UCSD-AML1 (cell line): Measurements from ENCODE around the gene APH1B.
A peak's percentile ranks its signal among the peaks of the same experiment; 100 is the strongest.
"Not testable (repeated sequence)": the region's sequence is repeated elsewhere in the genome, so short reads cannot be mapped to it uniquely, and the experiment has no call there.

ENCODE experiments used
- DNase-seq: peaks from one replicate; lab custom pipeline; 2025; ENCODE audit not compliant: unreplicated experiment; lab: John Stamatoyannopoulos, UW

Gene APH1B

DNA sequence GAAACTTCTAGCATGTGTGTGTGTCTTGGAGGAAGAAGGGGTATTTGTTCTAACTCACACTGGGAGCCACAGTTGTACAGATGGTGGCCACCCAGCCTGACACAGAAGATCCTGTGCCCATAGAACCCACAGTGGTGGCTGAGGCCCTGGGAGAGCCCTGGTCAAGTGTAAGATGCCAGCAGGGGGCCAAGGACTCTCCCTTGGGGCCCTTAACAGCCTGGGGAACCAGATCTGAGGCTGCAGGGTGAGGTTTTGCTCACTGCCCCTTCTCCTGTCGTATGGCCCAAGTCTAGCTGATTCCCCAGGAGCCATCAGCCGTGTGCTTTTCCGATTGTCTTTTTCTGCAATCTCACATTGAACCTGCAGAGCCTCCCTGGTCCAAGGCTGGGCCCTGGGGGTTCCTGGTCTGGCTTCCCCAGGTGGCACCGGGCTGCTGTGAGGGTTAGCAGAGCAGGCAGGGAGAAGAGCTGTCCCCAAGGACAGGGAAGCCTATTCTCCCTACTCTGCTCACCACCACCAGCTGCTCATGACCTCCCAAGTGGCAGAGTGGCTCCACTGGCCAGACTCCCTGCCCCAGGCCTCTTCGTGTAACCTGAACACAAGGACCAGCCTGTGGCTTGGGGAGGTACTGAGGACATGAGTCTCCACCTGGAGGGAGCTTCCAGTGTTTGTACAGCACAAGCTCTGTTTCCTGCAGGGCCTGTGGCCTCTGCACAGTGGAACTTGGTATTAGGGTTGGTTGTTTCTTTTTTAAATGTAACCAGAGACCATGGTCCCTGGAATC is 52.4 kb downstream of the APH1B start:
- no peak for DNase-seq

DNA sequence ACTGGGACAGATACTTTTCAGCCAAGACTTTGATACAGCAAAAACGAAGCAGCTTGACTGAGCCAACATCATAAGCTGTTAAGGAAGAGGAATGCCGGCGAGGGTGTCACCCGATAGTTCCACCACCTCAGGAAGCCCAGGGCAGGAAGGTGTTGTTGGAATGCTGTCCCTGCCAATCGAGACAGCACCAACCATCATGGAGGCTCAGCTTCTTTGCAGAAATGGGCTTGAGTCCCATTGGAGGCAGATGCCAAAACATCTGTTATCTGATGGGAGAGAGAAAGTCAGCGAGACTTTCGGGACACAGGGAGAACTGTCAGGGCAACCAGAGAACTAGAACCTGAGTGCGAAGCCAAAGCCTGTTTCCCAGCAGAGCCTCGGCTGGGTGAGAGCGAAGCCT is 53.5 kb downstream of the APH1B start:
- DNase-seq = no peak

DNA sequence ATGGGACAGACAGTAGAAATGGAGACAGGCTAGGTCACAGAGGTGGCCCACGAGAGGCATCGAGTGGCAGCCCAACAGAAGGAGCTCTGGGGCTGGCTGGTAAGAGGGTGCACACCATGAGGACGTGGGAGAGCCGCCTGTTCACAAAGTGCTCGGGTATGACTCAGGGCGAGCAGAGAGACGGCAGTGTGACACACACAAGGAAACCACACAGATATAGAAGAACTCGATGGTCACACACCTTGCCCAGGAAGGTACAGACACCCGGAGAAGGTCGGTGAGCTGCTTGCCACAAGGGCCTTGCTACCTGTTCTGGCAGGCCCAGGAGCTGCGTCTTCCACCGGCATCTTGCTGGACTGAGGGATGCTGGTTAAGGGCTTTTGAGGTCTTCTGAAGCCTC is 54.1 kb downstream of the APH1B start:
- DNase-seq = no peak

GRCh38 chr15:63332367-63333124 is 55.1 kb downstream of the APH1B start:
- DNase-seq = no peak

DNA sequence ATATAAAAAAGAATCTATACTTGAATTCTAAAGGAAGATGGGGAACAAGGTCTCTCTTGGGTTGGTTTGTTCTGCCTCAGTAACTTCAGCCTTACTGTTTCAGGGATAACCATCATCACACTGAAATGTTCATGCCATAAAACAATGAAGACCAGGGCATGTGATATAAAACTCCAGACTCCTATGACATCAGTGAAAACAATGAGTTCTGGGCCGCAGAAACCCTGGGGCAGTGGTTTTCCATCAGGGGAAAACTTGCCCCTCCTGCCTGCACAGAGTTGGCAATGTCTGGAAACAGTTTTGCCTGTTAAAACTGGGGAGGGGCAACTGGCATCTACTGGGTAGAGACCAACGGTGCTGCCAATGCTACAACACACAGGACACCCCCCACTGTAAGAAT is 57.4 kb downstream of the APH1B start:
- DNase-seq = no peak

DNA sequence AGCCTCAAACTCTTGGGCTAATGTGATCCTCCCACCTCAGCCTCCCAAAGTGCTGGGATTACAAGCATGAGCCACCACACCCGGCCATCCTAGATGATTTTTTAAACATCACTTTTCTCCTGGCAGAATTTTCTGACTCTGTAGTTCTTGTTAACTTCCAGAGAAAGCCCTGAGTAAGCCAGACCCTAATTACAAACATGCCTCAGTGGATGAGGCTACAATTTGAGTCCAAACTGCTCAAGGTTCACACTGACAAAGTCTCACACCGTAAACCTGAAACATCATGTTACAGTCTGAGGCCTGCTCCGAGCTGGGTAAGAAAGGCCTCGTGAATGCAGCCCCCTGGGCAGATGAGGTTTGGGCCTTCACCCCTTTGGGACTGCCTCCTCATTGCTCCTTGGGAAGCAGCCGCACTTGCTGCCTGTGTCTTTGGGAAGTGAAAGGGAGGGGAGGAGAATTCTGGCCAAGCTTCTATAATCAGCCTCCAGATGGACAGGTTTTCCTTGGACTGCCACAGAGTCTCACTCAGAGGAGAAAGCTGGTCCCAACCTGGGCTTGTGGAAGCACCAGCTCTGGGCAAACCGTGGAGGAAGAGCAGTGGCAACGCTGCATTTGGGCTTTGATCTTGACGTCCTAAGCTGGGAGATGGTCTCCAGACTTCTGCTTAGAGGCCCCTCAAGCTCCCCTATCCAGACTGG is 58.3 kb downstream of the APH1B start:
- DNase-seq = no peak

GRCh38 chr15:63337046-63337445 is 59.6 kb downstream of the APH1B start:
- DNase-seq = no peak

DNA sequence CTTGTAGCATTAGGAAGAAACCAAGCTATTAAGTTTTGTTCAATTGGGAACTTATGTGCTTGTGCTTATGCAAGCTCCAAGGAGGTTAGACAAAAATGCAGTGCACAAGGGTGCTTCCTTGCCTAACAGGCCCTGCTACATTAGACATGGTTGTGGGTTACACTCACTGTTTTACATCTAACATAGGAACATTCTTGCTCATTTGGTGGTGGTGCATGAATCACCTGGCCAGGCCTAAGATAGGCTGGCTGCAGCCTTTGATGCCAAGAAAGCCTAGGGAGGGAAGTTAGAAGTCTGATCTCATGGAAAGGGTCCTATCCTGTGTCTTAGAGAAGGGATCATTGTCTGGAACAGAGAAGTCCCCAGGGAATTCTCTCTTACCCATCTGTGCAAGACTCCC is 60.8 kb downstream of the APH1B start:
- DNase-seq = no peak

DNA sequence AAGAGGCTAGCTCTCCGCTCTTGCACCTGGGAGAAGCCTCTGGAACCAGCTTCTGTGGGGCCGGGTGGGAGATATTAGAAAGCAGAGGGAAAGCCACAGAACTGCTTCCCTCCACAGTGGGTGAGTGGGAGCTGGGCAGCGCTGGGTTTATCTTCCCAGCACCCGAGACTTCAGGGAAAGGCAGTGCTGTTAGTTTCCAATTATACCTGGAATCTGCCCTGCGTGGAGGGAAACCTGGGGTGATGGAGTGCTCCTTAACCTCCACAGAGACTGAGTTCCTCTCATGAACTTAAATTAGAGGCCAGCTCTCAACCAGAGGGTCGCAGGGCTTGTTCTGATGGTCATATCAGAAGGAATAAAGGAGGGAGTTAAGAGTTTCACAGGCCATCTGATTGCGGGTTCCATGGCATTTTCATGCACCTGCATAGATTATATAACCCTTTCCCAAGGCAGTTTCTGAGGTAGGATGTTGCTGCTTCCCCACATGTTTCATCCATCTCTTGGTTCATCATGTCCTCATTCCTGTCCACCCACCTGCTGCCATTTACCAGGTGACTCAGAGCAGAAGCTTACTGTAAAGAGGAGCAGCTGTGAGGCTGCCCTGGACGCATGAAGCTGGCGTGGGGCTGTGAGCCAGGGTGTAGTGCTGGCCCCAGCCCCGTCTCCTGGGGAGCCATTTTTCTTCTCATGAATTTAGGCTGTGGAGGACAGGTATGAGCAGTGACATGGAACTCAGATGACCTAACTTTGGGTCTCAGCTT is 61.8 kb downstream of the APH1B start:
- DNase-seq = no peak

GRCh38 chr15:63339836-63340235 is 62.4 kb downstream of the APH1B start:
- no peak for DNase-seq

- no peak for DNase-seq
These were observed 62.9 kb downstream of the APH1B start for GRCh38 chr15:63340353-63340752.

- no peak for DNase-seq
These were observed 63.5 kb downstream of the APH1B start for GRCh38 chr15:63340878-63341277.

- no peak for DNase-seq
These were observed 64.5 kb downstream of the APH1B start for GRCh38 chr15:63341898-63342297.

DNA sequence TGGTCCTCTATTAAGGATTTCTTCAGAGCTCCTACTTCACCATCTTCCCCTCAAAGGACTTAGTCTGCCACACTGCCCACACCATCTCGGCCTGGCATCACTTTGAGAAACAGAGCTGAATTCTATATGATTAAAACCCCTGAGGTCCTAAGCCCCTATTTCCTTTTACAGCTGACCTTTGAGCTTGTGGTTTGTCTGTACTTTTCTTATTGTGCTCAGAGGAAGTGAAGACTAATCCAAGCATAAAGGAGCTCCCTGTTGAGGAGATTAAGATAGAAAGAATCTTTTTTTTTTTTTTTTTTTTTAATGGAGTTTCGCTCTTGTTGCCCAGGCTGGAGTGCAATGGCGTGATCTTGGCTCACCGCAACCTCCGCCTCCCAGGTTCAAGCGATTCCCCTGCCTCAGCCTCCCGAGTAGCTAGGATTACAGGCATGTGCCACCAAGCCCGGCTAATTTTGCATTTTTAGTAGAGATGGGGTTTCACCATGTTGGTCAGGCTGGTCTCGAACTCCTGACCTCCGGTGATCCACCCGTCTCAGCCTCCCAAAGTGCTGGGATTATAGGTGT is 65.7 kb downstream of the APH1B start:
- not testable (repeated sequence) for DNase-seq

GRCh38 chr15:63344731-63345390 is 67.5 kb downstream of the APH1B start:
- no peak for DNase-seq

- no peak for DNase-seq
These were observed 68.0 kb downstream of the APH1B start for GRCh38 chr15:63345391-63345752.

DNA sequence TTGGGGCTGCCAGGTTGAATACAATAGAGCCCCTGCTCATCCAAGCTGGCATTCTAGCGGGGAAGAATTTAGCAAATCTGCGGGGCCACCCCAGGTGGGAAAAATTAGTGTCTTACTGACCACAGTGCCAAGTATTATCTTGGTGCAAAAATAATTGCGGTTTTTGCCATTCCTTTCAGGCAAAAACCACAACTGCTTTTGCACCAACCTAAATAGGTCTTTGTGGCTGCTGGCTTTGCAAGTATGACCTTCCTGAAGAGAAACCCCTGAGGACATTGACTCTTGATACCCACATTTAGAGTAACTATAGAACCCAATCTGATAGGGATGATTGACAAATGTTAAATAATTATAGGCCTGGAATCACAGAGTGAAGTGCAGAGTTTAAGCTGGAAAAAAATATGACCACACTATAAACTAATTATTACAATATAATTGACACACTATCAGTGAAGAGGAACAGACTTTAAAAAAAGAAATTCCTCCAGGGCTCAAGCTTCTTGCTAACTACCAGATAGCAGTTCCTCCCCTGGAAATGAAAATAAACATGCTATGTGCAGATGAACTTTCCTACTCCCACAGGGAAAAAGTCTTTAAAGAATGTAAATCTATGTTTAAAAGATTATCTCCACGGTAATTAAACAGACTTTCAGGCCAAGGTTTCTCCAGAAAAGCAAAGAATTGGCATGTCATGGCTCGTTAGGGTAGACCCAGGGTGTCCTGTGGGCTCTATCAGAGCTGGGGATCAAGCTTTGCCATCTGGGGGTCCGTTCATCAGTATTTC is 69.9 kb downstream of the APH1B start:
- no peak for DNase-seq

DNA sequence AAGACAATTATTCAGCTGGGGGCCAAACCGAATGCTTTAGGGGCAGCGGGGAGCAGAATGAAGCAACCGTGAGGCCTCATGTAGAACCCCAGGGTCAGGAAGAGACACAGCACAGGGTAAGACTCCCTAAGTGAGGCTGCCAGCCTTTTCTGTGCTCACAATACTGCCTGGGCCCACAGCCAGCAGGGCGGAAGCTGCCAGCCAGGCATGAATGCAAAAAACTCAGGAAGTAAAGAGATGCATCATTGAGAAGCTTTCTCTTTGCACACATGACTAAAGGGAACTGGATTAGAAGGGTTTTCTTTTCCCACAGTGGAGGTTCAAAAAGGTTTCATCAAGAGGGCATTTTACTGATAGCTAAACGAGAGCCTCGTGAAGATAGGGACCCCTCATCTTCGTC is 71.0 kb downstream of the APH1B start:
- DNase-seq = peak; percentile 25

GRCh38 chr15:63349156-63349555 is 71.8 kb downstream of the APH1B start:
- no peak for DNase-seq

GRCh38 chr15:63349621-63350020 is 72.2 kb downstream of the APH1B start:
- no peak for DNase-seq
